ENCODE measurements around the gene SORCS3.

Gene SORCS3

GRCh38 chr10:105266966-105267539 lies 626.0 kb downstream of the SORCS3 start:
- DNase-seq (ENCODE audit: low spot score), result no peak

DNA sequence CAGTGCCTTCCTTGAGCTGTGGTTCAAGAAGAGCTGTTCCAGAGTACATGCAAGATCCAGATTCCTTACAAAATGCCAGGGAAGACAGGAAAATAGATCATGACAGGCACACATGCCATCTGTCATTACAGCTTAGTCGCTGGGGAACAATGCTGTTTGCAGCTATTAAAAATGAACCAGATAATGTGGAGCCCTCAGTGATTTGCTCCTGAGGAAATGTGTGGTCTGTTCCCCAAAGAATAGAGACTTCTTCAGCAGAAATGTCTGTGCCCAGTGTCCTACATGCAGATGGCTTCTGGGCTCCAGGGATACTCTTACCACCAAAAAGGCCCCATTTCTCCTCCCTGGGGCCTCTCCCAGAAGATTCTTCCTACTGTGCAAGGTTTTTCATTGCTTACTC lies 627.9 kb downstream of the SORCS3 start:
- DNase-seq (ENCODE audit: low spot score), result no peak

DNA sequence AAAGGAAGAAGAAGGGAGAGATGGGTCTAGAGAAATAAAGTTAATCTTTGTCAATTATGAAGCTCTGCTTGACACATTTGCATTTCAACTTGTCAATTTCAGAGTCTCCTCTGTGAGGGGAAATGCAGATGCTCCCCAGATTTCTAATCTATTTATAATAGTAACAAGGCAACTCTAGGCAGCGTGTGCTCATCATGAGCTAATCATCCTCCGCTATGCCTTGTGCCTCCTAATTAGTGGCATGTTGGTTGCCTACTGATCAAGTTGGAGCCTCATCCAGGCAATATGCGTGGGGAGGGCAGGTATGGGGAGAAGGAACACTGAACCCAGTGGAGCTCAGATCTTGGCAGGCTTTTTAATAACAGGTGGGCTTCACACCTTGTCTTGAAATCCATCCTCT lies 628.6 kb downstream of the SORCS3 start:
- DNase-seq (ENCODE audit: low spot score), result no peak

DNA sequence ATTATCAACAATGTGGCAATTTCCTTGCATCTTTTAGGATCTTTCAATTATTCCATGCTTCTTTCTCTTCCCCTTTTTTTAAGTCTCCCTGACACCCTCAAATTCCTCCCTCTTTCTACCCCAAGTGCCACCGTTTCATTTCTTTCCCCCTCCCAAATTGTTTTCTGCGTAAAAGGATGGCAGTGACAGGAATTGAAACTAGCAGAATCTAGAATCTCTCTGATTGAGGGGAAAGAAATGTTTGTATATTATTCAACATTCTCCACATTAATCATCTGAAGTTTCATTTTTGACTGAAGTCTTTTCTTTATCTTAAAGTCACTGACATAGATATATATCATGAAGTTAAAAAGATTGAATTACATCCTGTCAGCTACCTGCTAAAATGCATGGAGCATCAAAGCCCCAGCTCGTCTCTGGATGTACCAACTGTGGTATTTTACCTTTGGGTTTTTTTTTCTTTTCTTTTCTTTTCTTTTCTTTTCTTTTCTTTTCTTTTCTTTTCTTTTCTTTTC lies 633.5 kb downstream of the SORCS3 start:
- DNase-seq (ENCODE audit: low spot score), result no peak

GRCh38 chr10:105278439-105278838 lies 637.3 kb downstream of the SORCS3 start:
- DNase-seq (ENCODE audit: low spot score), result no peak

DNA sequence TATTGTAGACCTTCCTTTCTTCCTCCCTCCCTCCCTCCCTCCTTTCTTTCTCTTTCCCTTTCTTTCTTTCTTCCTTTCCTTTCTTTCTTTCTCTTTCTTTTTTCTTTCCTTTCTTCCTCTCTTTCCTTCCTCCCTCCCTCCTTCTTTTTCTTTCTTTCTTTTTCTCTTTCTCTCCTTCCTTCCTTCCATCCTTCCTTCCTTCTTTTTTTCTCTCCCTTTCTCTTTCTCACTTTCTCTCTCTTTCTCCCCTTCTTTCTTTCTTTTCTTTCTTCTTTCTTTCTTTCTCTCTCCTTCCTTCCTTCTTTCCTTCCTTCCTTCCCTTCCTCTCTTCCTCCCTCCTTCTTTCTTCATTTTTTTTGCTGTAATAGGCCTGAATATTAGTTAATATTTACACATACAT lies 638.0 kb downstream of the SORCS3 start:
- no peak for DNase-seq (ENCODE audit: low spot score)

- no peak for DNase-seq (ENCODE audit: low spot score)
These were observed 639.8 kb downstream of the SORCS3 start for GRCh38 chr10:105280895-105281294.

DNA sequence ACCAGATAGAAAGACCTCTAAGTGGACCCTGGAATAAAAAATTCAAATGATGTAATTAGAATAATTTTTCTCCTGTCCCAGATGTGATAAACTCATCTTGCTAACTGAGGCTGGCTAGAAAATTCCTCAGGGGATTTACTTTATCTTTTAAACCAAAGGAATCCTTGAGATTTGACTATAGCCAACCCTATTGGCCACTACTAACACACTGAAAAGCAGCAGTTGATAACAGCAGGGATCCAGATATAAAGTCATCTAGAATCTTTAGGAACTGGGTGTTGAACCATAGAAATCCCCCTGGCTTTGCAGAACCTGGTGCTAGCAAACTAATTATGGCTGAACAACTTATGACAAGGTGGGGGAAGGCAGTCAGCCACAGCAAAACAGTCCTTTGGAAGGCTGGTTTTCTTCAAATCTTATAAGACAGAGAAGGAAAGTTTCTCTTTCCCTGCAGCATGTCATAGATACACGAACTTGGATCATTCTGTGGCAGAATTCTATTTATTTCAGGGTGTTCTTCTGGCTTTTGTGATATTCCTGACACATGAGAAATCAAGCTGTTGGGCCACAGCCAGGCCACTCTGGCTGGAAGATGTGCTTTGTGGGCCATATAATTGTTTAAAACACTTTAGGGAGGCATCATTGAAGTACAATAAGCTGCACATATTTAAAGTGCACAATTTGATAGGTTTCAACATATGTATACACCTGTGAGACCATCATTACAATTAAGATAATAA lies 643.6 kb downstream of the SORCS3 start:
- DNase-seq (ENCODE audit: low spot score), result no peak

GRCh38 chr10:105288026-105288425 lies 646.9 kb downstream of the SORCS3 start:
- DNase-seq (ENCODE audit: low spot score), result no peak

- DNase-seq (ENCODE audit: low spot score), result no peak
These were observed 647.5 kb downstream of the SORCS3 start for GRCh38 chr10:105288613-105289012.

GRCh38 chr10:105291571-105291970 lies 650.5 kb downstream of the SORCS3 start:
- DNase-seq (ENCODE audit: low spot score), result no peak

- DNase-seq (ENCODE audit: low spot score), result no peak
These were observed 651.1 kb downstream of the SORCS3 start for GRCh38 chr10:105292236-105292635.
